Natural killer cell (primary cell): ENCODE data around the gene COLQ. TPM values are rescaled to one million over a fixed set of nuclear protein-coding genes. Genes with fewer than 3 reads are reported as not detected.

Source experiments
- ATAC-seq, 3 donors: fragments of 150-1000 bp in 2 of 3; fragments of 200-7000 bp in 1 of 3; cut with Tn5 transposase; 1 replicate in 1 of 3; 2 replicates in 2 of 3; pipeline ENCODE4 v1.10.0; 2021; ENCODE audit warnings: mild to moderate bottlenecking in 2 of 3, moderate library complexity in 2 of 3
- DNase-seq, 2 donors: peaks; one replicate each; pipeline versions ENCODE4 v3.0.0 to v3.0.0-alpha.2; 2013 to 2021; ENCODE audit warnings: mixed read lengths in 1 of 2
- H3K27ac ChIP-seq: one replicate; pipeline ENCODE4 v1.5.1; 2013; ENCODE audit warnings: mild to moderate bottlenecking, low read length
- H3K27me3 ChIP-seq: one replicate; pipeline ENCODE4 v1.6.1; 2013; ENCODE audit warnings: low read length; ENCODE audit not compliant: control insufficient read depth, insufficient read depth
- H3K36me3 ChIP-seq: one replicate; pipeline ENCODE4 v1.6.1; 2013; ENCODE audit warnings: low read length; ENCODE audit not compliant: control insufficient read depth, insufficient read depth
- H3K4me1 ChIP-seq: one replicate; pipeline ENCODE4 v1.6.1; 2013; ENCODE audit warnings: low read length; ENCODE audit not compliant: control insufficient read depth, insufficient read depth
- H3K4me3 ChIP-seq: one replicate; pipeline ENCODE4 v1.5.1; 2013; ENCODE audit warnings: low read length
- H3K9me3 ChIP-seq: one replicate; pipeline ENCODE4 v1.6.1; 2013; ENCODE audit warnings: low read length; ENCODE audit not compliant: control insufficient read depth, insufficient read depth
- H3K27ac Mint-ChIP-seq, 2 donors: one replicate each; pipeline ENCODE4 v1.8.0; 2022; ENCODE audit warnings: mild to moderate bottlenecking in 2 of 2, mixed read lengths in 2 of 2, moderate library complexity in 1 of 2
- H3K27me3 Mint-ChIP-seq, 2 donors: one replicate each; pipeline ENCODE4 v1.8.0; 2022; ENCODE audit warnings: low read depth in 2 of 2, mixed read lengths in 2 of 2
- H3K36me3 Mint-ChIP-seq: one replicate; pipeline ENCODE4 v1.8.0; 2022; ENCODE audit warnings: mixed read lengths
- H3K4me1 Mint-ChIP-seq, 2 donors: one replicate each; pipeline ENCODE4 v1.8.0; 2022; ENCODE audit warnings: mixed read lengths in 2 of 2
- H3K4me3 Mint-ChIP-seq: one replicate; pipeline ENCODE4 v1.8.0; 2022; ENCODE audit warnings: mild to moderate bottlenecking, moderate library complexity, mixed read lengths
- H3K9me3 Mint-ChIP-seq, 2 donors: one replicate each; pipeline ENCODE4 v1.8.0; 2022; ENCODE audit warnings: mixed read lengths in 2 of 2
- WGBS: methylation state at CpG from one replicate; pipeline ENCODE4 v1.1.7; 2013; ENCODE audit warnings: missing lambda C conversion rate; ENCODE audit not compliant: insufficient coverage; 5-methylcytosine and 5-hydroxymethylcytosine counted together
- intact Hi-C: fragments of 100-400 bp; cut with micrococcal nuclease; formaldehyde crosslinking; loops from one replicate; pipeline ENCODE4 v1.14.2; 2022
- total RNA-seq, 4 donors: library from RNA; stranded (reverse); fragments of 120-200 nt in 1 of 4; gene quantifications; one replicate each; pipeline versions ENCODE4 v1.2.3 to v1.2.4, GENCODE V29; 2013 to 2022
- TF ChIP-seq, protein P1 (sequence below): fragments of 200-600 bp; IDR thresholded peaks from one replicate; pipeline ENCODE4 v1.8.0; 2022; ENCODE audit warnings: antibody characterized with exemption

COLQ gene
- total RNA-seq, 3 donors from 2014 or later (not counting 1 experiment from before 2014, with no cell fraction given), result 37.7 to 60.7 (median 55.8) TPM

DNA sequence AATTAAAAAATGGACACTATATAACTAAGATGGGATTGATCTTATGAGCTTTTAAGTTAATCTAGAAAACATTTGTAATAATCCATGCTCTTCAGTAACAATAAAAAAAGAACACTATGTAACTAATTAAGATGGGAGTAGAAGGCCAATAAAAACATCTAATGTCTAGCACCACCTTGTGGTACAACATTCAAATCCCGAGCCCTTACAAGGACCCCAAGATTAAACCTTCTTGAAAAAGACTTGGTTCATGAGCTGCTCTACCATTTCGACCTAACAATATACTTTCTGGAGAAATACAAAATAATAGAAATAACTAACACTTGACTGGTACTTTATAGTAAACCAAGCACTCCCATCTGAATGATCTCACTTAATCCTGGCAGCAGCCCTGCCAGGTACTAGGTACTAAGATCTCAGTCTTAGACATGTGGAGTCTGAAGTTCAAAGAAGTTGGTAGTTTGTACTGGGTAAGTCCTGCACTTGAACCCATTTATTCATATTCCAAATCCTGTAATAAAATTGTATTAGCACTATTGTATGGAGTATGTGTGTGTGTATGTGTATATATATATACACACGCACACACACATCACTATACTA, 116.0 kb downstream of the COLQ start:
- H3K36me3 ChIP-seq, result peaks cover under 1% of the 10 kb centered on the region
- TF ChIP-seq, protein P1, sequence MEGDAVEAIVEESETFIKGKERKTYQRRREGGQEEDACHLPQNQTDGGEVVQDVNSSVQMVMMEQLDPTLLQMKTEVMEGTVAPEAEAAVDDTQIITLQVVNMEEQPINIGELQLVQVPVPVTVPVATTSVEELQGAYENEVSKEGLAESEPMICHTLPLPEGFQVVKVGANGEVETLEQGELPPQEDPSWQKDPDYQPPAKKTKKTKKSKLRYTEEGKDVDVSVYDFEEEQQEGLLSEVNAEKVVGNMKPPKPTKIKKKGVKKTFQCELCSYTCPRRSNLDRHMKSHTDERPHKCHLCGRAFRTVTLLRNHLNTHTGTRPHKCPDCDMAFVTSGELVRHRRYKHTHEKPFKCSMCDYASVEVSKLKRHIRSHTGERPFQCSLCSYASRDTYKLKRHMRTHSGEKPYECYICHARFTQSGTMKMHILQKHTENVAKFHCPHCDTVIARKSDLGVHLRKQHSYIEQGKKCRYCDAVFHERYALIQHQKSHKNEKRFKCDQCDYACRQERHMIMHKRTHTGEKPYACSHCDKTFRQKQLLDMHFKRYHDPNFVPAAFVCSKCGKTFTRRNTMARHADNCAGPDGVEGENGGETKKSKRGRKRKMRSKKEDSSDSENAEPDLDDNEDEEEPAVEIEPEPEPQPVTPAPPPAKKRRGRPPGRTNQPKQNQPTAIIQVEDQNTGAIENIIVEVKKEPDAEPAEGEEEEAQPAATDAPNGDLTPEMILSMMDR, result peak; percentile 73
- ATAC-seq (peak; percentile 57 to 78 (median 74)), DNase-seq (peak in 1 of 2 donors; percentile 78)
- H3K27ac ChIP-seq, result no peak overlapping the region
- Mint-ChIP-seq H3K4me1 (no peaks in the 10 kb centered on the region), H3K36me3 (no peaks in the 10 kb centered on the region), H3K27ac (no peak overlapping the region), H3K4me3 (no peak overlapping the region), H3K9me3 (no peaks in the 10 kb centered on the region), H3K27me3 (no peaks in the 10 kb centered on the region)
- WGBS, result 6% methylated on average over 2 of the region's 3 CpGs
- no peak overlapping the region for H3K4me3 ChIP-seq
- H3K27me3 ChIP-seq, result no peaks in the 10 kb centered on the region
- intact Hi-C loops, result loop anchor here (1.0 to 5.0 kb wide), 4 partner anchors 137 to 298 kb away; no protein-coding TSS in a partner anchor
- H3K4me1 ChIP-seq, result no peaks in the 10 kb centered on the region
- H3K9me3 ChIP-seq, result no peaks in the 10 kb centered on the region

- ATAC-seq, result no peak
- Mint-ChIP-seq H3K36me3 (no peaks in the 10 kb centered on the region), H3K4me3 (no peak overlapping the region), H3K4me1 (peaks cover 6 to 7% of the 10 kb centered on the region in 2 donors), H3K27ac (no peak overlapping the region), H3K9me3 (no peaks in the 10 kb centered on the region), H3K27me3 (no peaks in the 10 kb centered on the region)
- Histone ChIP-seq H3K4me1 (peaks cover 5% of the 10 kb centered on the region), H3K27ac (no peak overlapping the region), H3K4me3 (no peak overlapping the region), H3K36me3 (no peaks in the 10 kb centered on the region), H3K9me3 (no peaks in the 10 kb centered on the region), H3K27me3 (no peaks in the 10 kb centered on the region)
- intact Hi-C loops, result loop anchor here (1.0 to 5.0 kb wide), 4 partner anchors 136 to 297 kb away; no protein-coding TSS in a partner anchor
- TF ChIP-seq, protein P1, result no peak
- DNase-seq, result no peak
- 60% methylated on average over 1 of the region's 1 CpG for WGBS
Measured at GRCh38 chr3:15404767-15405166, 116.7 kb downstream of the COLQ start.

- Mint-ChIP-seq H3K4me1 (peaks cover 14% of the 10 kb centered on the region in 2 donors), H3K4me3 (no peak overlapping the region), H3K27ac (no peak overlapping the region), H3K36me3 (no peaks in the 10 kb centered on the region), H3K27me3 (no peaks in the 10 kb centered on the region), H3K9me3 (no peaks in the 10 kb centered on the region)
- ATAC-seq (no peak), DNase-seq (no peak)
- intact Hi-C loops, result no loop called here
- Histone ChIP-seq H3K9me3 (no peaks in the 10 kb centered on the region), H3K4me3 (no peak overlapping the region), H3K27ac (no peak overlapping the region), H3K27me3 (no peaks in the 10 kb centered on the region), H3K4me1 (peaks cover 11% of the 10 kb centered on the region), H3K36me3 (no peaks in the 10 kb centered on the region)
- 96% methylated on average over 3 of the region's 3 CpGs for WGBS
- TF ChIP-seq, protein P1, result no peak
Measured at GRCh38 chr3:15403965-15404364, 117.5 kb downstream of the COLQ start.

GRCh38 chr3:15403495-15403894, 118.0 kb downstream of the COLQ start:
- TF ChIP-seq, protein P1, result no peak
- no peak overlapping the region for H3K27ac ChIP-seq
- no peaks in the 10 kb centered on the region for H3K27me3 ChIP-seq
- H3K4me3 ChIP-seq, result no peak overlapping the region
- H3K4me1 Mint-ChIP-seq, result peaks cover 14% of the 10 kb centered on the region in 2 donors
- no peaks in the 10 kb centered on the region for H3K36me3 ChIP-seq
- intact Hi-C loops, result no loop called here
- DNase-seq, result no peak
- H3K9me3 ChIP-seq, result no peaks in the 10 kb centered on the region
- no peak overlapping the region for H3K4me3 Mint-ChIP-seq
- peaks cover 15% of the 10 kb centered on the region for H3K4me1 ChIP-seq
- no peak for ATAC-seq
- WGBS, result 90% methylated on average over 1 of the region's 3 CpGs
- H3K36me3 Mint-ChIP-seq, result no peaks in the 10 kb centered on the region
- no peak overlapping the region for H3K27ac Mint-ChIP-seq
- H3K27me3 Mint-ChIP-seq, result no peaks in the 10 kb centered on the region
- no peaks in the 10 kb centered on the region for H3K9me3 Mint-ChIP-seq
